ENCODE data around the gene RGS12.

Gene RGS12

GRCh38 chr4:3330707-3331106, 37.9 kb downstream of the RGS12 start:
- no peak for DNase-seq (ENCODE audit: low spot score)

DNA sequence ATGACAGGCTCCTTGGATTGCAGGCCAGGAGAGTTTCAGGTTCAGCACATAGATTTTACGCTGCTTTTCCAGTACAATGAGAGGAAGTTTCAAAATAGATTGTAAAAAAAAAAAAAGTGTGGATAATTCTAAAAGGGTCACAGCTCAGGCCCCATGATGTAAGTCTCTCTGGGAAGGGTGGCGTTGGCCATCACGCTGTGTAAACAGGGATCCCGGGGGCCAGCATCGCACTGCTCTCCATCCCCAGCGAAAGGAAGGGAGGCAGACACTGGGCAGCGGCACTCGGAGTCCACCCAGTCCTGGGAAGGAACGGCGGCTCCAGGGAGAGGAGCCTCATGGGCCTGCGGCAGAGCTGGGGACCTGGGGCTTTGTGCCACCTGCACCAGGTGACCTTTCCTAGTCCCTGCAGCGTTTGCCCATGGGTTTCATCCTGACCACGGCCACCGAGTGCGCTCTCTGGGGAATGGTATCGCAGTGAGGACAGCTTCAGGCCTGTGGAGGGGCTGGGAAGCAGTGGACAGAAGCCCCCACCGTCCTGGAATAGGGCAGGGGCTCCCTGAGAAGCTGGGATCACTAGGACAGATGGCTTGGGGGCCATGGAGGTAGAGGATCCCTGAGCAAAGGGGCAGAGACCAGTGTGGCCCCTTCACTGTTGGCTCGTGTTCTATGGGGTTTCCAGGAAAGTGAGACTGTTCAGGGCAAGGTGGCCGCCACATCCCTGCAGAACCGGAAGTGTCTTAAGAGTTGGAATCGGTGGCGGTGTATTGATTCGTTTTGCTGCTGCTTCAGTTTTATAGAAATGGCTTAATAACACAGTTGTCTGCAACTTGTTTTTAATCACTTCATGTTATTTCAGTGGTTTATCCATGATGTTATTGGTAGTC, 38.9 kb downstream of the RGS12 start:
- no peak for DNase-seq (ENCODE audit: low spot score)

DNA sequence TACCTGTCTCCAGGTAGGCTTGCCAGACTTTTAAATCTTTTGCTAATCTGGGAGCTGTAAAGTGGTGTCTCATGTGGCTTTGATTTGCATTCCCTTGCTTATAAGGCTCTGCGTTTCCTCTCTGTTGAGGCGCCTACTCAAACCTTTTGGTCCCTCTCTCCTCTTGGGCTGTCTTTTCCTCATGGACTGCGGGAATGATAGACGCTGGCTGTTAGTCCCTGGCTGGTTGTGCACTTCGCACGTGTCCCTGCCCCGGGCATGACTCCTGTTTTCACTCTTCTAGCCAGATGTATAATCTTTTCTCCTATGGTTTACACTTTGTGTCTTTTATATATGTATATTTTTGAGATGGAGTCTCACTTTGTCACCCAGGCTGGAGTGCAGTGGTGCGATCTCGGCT, 39.7 kb downstream of the RGS12 start:
- no peak for DNase-seq (ENCODE audit: low spot score)

- no peak for DNase-seq (ENCODE audit: low spot score)
These were observed 41.5 kb downstream of the RGS12 start for GRCh38 chr4:3334316-3334715.

- no peak for DNase-seq (ENCODE audit: low spot score)
These were observed 42.6 kb downstream of the RGS12 start for GRCh38 chr4:3335385-3335784.

DNA sequence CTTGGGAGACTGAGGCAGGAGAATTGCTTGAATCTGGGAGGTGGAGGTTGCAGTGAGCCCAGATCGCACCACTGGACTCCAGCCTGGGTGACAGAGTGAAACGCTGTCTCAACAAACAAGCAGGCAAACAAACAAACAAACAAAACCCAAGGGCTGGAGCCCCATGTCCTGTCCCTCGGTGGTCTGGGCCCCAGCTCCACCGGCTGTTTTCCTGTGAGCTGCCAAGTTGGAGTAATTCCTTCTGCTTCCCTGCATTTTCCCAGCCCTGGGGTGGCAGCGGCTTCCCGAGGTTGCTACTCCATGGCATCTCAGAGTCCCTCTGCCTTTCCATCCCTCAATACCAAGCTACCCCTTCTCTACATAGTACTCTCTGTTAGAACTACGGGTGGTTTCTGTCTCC, 43.2 kb downstream of the RGS12 start:
- no peak for DNase-seq (ENCODE audit: low spot score)

GRCh38 chr4:3336382-3337356, 43.8 kb downstream of the RGS12 start:
- DNase-seq (ENCODE audit: low spot score): no peak

DNA sequence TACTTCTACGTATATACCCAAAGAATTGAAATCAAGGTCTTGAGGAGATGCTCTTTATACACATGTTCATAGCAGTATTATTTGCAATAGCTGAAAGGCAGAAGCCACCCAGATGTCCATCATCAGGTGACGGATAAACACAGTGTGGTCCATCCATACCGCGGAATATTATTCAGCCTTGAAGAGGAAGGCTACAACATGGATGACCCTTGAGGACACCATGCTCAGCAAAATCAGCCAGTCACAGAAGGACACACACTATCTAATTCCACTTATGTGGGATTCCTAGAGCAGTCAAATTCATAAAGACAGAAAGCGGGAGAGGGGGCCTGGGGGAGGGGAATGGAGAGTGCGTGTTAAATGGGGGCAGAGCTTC, 44.5 kb downstream of the RGS12 start:
- DNase-seq (ENCODE audit: low spot score): no peak

GRCh38 chr4:3337811-3338210, 45.0 kb downstream of the RGS12 start:
- DNase-seq (ENCODE audit: low spot score): no peak

DNA sequence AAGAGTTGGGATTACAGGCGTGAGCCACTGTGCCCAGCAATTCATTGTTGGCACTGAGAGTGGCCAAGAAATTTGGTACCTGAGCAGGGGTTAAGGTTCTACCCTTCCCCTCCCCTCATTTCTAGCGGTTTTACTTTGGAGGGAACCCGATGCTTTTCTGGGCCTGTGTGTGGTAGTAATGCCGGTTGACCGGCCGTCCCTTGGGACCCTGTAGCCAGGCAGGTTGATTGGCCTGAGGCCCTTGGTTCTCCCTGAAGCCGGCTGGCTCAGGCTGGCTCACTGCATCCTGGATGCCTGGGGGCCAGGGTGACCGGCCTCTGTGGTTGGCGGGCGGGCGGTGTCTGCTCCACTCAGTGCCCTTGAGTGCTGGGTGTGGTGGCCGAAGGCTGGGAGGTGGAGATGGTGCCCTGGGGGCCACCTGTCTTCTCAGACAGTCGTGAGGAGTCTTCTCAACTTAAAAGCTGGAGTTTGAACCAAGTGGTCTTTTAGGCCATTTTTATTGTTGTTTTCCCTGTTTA, 45.6 kb downstream of the RGS12 start:
- no peak for DNase-seq (ENCODE audit: low spot score)

GRCh38 chr4:3338976-3339531, 46.2 kb downstream of the RGS12 start:
- no peak for DNase-seq (ENCODE audit: low spot score)

DNA sequence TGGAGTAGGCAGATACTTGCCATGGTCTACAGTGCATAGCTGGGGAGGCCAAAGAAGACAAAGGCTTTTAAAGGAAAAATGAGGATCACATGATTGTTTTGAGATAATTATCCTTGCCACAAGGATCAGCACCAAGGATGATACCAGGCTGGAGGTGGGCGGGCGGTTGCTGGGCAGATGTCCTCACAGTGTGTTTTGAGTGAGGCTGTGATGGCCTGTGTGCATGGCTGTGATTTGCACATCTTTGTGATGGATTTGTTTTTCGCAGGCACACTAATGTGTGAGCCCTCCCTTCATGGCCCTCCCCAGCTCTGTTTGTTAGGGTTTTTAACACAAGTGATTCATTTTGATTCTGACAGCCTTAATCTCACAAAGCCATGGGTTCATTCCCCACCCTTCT, 46.8 kb downstream of the RGS12 start:
- no peak for DNase-seq (ENCODE audit: low spot score)

GRCh38 chr4:3340038-3340699, 47.3 kb downstream of the RGS12 start:
- no peak for DNase-seq (ENCODE audit: low spot score)

- no peak for DNase-seq (ENCODE audit: low spot score)
These were observed 47.9 kb downstream of the RGS12 start for GRCh38 chr4:3340700-3341083.

GRCh38 chr4:3341760-3342159, 48.9 kb downstream of the RGS12 start:
- DNase-seq (ENCODE audit: low spot score): no peak

DNA sequence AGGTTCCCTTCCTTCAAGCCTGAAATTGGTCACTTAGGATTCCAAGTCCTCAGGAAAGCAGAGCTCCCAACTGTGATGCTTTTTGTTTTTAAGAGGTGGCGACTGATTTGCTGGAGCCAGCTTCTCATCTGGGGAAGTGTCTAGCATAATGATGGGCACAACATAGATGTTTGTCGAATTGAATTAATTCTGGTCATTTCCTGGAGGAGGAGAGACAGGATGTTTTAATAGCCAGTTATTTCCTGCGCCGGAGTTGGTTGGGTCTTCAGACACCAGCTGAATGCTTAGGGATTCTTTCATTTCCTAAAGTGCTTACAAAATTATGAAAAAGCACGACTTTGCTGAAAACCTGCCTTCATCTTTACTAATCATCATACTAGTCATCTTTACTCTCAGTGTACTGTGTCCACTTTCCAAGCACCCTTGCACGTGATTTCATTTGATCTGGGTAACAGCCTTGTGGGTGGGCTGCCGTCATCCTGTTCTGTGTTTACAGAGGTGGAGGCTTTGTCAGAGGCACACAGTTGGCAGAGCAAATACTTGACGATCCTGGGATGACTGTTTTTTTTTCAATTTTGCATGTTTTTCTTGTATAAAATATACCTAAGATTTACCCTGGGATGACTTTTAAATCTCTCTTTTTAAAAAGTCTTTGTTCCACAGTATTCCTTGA, 49.5 kb downstream of the RGS12 start:
- no peak for DNase-seq (ENCODE audit: low spot score)

All from germinal center (tissue), 1 donor.